OCI-LY7 (cell line): ENCODE data around the gene SNAI3. TPM values are rescaled to one million over a fixed set of nuclear protein-coding genes. Genes with fewer than 3 reads are reported as not detected.

Experiments used
- BruUV-seq: library from RNA; stranded (reverse); fragments of 400-500 nt; replicated peaks from 2 replicates; lab custom pipeline; 2021; lab: Mats Ljungman, UMichigan
- CTCF ChIA-PET: fragments of 300-600 bp; sonication (Branson Sonifier 250); formaldehyde crosslinking; loops from one replicate; lab custom pipeline; 2022; ENCODE audit warnings: antibody characterized with exemption; ENCODE audit not compliant: unreplicated experiment; lab: Charles Lee
- POLR2A ChIA-PET: fragments of 300-600 bp; sonication (Branson Sonifier 250); formaldehyde crosslinking; loops from one replicate; lab custom pipeline; 2022; ENCODE audit warnings: antibody characterized with exemption; lab: Charles Lee
- DNase-seq: peaks from one replicate; pipeline ENCODE4 v3.0.0-alpha.2; 2015; ENCODE audit warnings: low spot score
- H2AFZ ChIP-seq: fragments of 200-600 bp; sonication (generic), shearing (Covaris generic); 2 replicates; pipeline ENCODE4 v1.6.1; 2014; ENCODE audit warnings: mild to moderate bottlenecking, antibody characterized with exemption, low read length, moderate library complexity
- H3K27ac ChIP-seq: fragments of 200-600 bp; sonication (generic); 2 replicates; pipeline ENCODE4 v1.5.1; 2014; ENCODE audit warnings: mixed run types, low read depth, mild to moderate bottlenecking, moderate library complexity, low read length, inconsistent platforms; ENCODE audit not compliant: poor library complexity, severe bottlenecking
- H3K36me3 ChIP-seq: fragments of 200-600 bp; sonication (generic); 2 replicates; pipeline ENCODE4 v1.6.1; 2014; ENCODE audit warnings: mild to moderate bottlenecking, antibody characterized with exemption, low read length, moderate library complexity, mixed read lengths; ENCODE audit not compliant: insufficient read depth
- H3K4me1 ChIP-seq: fragments of 200-600 bp; sonication (generic); 2 replicates; pipeline ENCODE4 v1.5.1; 2014; ENCODE audit warnings: mild to moderate bottlenecking, low read length; ENCODE audit not compliant: insufficient read depth, poor library complexity, severe bottlenecking
- H3K4me2 ChIP-seq: fragments of 200-600 bp; sonication (generic); 2 replicates; pipeline ENCODE4 v1.6.1; 2014; ENCODE audit warnings: mild to moderate bottlenecking, low read length
- H3K4me3 ChIP-seq: fragments of 200-600 bp; sonication (generic); 2 replicates; pipeline ENCODE4 v1.5.1; 2014; ENCODE audit warnings: mild to moderate bottlenecking, low read depth, low read length; ENCODE audit not compliant: poor library complexity, severe bottlenecking
- H3K79me2 ChIP-seq: fragments of 200-600 bp; sonication (generic); 2 replicates; pipeline ENCODE4 v1.6.1; 2016; ENCODE audit warnings: low read depth, mild to moderate bottlenecking, low read length, moderate library complexity, mixed read lengths; ENCODE audit not compliant: insufficient read depth
- H3K9me2 ChIP-seq: fragments of 200-600 bp; sonication (generic); 2 replicates; pipeline ENCODE4 v1.6.1; 2016; ENCODE audit warnings: mild to moderate bottlenecking, low read length, mixed read lengths; ENCODE audit not compliant: insufficient read depth
- H3K9me3 ChIP-seq: fragments of 200-600 bp; sonication (generic); 2 replicates; pipeline ENCODE4 v1.6.1; 2014; ENCODE audit warnings: mild to moderate bottlenecking, mixed run types, low read length, mixed read lengths
- H4K20me1 ChIP-seq: fragments of 200-600 bp; sonication (generic); 2 replicates; pipeline ENCODE4 v1.6.1; 2014; ENCODE audit warnings: mild to moderate bottlenecking, antibody characterized with exemption, low read length, moderate library complexity, mixed read lengths; ENCODE audit not compliant: insufficient read depth
- CTCF ChIP-seq: fragments of 200-600 bp; sonication (generic); conservative IDR thresholded peaks from 2 replicates; pipeline ENCODE4 v1.5.1; 2014; ENCODE audit warnings: mild to moderate bottlenecking, antibody characterized with exemption, low read length, moderate library complexity, mixed read lengths
- EZH2phosphoT487 ChIP-seq: fragments of 200-600 bp; sonication (generic); IDR thresholded peaks from 2 replicates; pipeline ENCODE4 v1.6.1; 2018; ENCODE audit warnings: low read depth, borderline replicate concordance, mild to moderate bottlenecking, mixed run types, antibody characterized with exemption, low read length, moderate library complexity, mixed read lengths
- intact Hi-C: fragments of 100-400 bp; cut with micrococcal nuclease; formaldehyde crosslinking; loops from one replicate; pipeline ENCODE4 v1.10.0; 2022; ENCODE audit not compliant: unreplicated experiment
- total RNA-seq, 2 experiments: library from RNA; depleted of rRNA in 1 of 2; stranded (reverse); fragments of >200 nt in 1 of 2; shearing (Covaris generic) in 1 of 2; gene quantifications; 2 replicates each; pipeline ENCODE4 v1.2.3, GENCODE V29; 2014 to 2022

Gene SNAI3
- total RNA-seq, 2 experiments from 2014 or later: 3.1 to 3.3 TPM

GRCh38 chr16:88687254-88687576 is 908 bp upstream of the SNAI3 start:
- CTCF ChIA-PET: no interaction called here
- POLR2A ChIA-PET: interaction anchor here (0.7 kb wide), 1 partner anchor 306 kb away, joined by 4 read pairs; no protein-coding TSS in a partner anchor
- Histone ChIP-seq H3K79me2 (no peaks in the 10 kb centered on the region), H3K27ac (no peak overlapping the region), H2AFZ (no peak overlapping the region), H3K9me2 (no peaks in the 10 kb centered on the region), H4K20me1 (no peaks in the 10 kb centered on the region), H3K4me2 (peak overlapping the region; percentile 82; the same call in 1 of the 2 replicates), H3K9me3 (no peaks in the 10 kb centered on the region), H3K36me3 (no peaks in the 10 kb centered on the region), H3K4me1 (peaks cover 43% of the 10 kb centered on the region), H3K4me3 (no peak overlapping the region)
- TF ChIP-seq EZH2phosphoT487 (no peak), CTCF (no peak)
- BruUV-seq: no TSS peak
- intact Hi-C loops: no loop called here
- no peak for DNase-seq

- intact Hi-C loops: loop anchor here (1.0 kb wide), 1 partner anchor 12 kb away; no protein-coding TSS in a partner anchor
- Histone ChIP-seq H4K20me1 (no peaks in the 10 kb centered on the region), H3K9me2 (no peaks in the 10 kb centered on the region), H3K4me2 (peak overlapping the region; percentile 82), H3K27ac (peak overlapping the region; percentile 0), H3K79me2 (no peaks in the 10 kb centered on the region), H2AFZ (peak overlapping the region; percentile 47; the same call in 1 of the 2 replicates), H3K4me3 (peak overlapping the region; percentile 77), H3K4me1 (peaks cover 47% of the 10 kb centered on the region), H3K36me3 (no peaks in the 10 kb centered on the region), H3K9me3 (no peaks in the 10 kb centered on the region)
- TF ChIP-seq EZH2phosphoT487 (no peak), CTCF (no peak)
- DNase-seq: no peak
- no TSS peak for BruUV-seq
- POLR2A ChIA-PET: interaction anchor here (0.7 kb wide), 1 partner anchor 13 kb away, joined by 6 read pairs; no protein-coding TSS in a partner anchor
- CTCF ChIA-PET: no interaction called here
Measured at GRCh38 chr16:88686062-88686438, 257 bp downstream of the SNAI3 start.
